Activated naive CD4-positive, alpha-beta T cell (primary cell): ENCODE results near the gene HNMT.
"Not testable (repeated sequence)": the region's sequence is repeated elsewhere in the genome, so short reads cannot be mapped to it uniquely, and the experiment has no call there.

Experiments used
- DNase-seq, 4 experiments: peaks; one replicate each; lab custom pipeline; 2025; lab: John Stamatoyannopoulos, UW

The HNMT gene

DNA sequence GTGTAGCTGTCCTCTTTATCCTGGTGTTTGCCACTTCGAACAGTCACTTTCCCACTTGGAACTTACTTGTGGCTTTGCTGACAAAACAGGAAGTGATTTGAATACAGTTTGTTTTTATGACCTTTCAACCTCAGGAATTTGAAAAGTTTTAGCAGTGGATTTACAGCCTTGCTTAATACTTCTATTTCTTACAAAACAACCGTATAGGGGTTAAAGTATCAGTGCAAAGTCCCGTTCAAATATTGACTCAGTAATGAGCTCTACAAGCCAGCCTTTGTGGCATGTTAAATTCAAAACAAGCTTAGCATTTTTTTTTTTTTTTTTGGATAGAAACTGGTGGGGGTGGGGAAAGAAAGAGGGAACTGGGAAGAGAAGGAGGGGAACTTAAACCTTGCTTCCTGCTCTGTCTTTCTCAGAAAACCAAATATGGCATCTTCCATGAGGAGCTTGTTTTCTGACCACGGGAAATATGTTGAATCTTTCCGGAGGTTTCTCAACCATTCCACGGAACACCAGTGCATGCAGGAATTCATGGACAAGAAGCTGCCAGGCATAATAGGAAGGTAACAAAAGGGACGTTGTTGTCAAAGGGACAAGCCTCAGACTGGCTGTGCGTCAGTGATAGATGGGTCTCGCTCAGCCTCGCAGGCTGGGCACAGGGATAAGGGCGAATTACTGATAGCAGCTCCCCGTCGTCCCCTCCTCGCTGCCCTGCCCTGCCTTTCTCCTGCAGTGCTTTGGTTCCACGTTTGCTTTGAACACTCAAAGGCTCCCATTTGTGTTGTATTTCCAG, at the start of gene HNMT:
HNMT (plus strand) TSS at position 408 of the 793 bp plus-strand sequence; CDS start at position 427, 19 bp downstream.
- no peak for DNase-seq

DNA sequence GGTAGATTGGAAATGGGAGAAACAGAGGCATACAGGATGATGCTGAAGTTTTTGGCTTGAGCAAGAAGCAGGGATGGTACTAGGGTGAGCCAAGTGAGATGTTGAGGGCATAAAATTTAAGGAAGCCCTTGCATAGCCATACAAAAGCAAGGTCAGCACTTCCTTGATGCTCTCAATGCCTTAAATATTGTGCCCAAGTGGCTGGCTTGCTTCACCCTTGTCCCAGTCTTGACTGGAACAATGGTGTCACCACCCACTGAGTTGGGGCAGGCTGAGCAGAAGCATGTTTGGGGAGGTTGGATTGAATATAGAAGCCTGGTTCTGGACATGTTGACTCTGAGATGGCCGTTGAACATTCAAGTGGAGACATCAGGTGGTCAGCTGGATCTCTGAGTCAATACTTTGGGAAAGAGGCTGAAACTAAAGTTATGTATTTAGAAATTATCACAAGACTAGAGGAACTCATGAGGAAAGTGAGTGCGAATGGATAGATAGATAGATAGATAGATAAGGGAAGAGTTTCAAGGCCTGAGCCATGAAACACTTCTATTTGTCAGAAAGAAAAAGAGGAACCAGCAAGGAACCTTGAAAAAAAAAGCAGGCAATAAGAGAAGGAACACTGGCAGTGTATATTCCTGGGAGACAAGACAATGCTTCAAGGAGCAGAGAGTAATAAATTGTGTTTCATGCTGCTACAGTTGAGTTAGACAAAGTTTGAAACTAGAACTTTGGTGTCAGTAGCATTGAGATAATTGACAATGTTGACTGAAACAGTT, 43.0 kb upstream of the HNMT start:
- DNase-seq, result no peak

DNA sequence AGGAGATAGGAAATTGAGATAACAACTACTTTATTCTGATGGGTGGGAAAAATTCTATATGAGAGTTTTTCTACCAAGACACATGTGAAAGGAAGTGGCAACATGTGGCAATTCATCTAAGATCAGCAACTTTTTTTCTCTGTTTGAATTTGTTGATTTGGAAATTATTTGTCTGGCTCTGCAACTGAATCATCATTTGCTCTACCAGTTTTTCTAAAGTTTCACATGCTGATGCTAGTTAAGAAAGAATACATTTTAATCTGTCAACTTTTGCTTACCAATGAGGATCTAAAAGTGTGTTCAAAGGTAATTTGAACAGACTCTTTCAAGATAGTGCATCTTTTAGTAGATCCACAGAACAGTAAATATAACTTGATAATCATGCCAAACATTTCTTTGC, 42.1 kb upstream of the HNMT start:
- DNase-seq, result not testable (repeated sequence)

DNA sequence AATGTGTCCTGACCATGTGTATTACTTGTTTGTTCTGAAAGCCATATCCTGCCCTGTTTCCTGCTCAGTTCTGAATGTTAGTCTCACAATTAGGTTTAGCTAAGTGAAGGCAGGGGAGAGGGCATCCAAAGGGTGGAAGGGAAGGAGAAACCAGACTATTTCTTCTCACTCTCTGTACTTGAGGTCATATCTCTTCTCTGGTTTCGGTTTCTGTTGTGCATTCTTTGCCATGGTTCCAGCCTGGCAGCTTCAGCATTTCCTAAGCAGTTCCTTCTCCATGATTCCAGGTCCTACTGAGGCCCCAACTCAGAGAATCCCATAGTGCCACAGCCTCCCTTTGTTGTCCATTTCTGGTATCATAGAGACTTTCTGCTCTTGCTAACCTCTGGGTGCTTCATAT, 40.3 kb upstream of the HNMT start:
- no peak for DNase-seq

DNA sequence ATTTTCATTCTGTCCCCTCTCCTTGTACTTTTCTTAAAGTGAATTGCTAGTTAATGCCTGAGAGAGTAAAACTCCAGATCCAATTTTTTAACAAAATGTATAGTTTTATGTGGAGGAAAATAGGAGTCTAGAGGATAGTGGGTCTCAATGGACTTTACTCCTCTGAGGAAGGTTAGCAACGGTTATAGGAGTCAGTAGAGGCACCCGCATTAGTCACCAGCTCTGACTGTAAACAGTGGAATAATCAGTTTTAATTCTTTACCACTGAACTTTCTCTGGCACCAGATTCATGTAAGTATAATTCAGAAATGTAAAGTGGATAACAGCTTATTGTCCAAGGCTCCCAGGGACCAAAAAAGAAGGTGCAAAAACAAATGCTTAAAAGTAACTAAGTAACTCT, 38.7 kb upstream of the HNMT start:
- no peak for DNase-seq

DNA sequence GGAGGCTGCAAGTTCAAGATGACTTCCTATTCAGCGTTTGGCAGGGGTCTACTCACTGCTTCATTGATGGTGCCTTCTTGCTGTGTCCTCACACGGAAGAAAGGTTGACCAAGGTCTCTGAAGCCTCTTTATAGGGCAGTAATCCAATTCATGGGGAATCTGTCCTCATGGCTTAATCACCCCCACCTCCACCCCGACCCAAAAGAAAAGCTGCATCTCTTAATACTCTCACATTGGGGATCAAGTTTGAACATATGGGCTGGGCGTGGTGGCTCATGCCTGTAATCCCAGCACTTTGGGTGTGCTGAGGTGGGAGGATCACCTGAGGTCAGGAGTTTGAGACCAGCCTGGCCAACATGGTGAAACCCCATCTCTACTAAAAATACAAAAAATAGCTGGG, 36.4 kb upstream of the HNMT start:
- DNase-seq, result no peak

DNA sequence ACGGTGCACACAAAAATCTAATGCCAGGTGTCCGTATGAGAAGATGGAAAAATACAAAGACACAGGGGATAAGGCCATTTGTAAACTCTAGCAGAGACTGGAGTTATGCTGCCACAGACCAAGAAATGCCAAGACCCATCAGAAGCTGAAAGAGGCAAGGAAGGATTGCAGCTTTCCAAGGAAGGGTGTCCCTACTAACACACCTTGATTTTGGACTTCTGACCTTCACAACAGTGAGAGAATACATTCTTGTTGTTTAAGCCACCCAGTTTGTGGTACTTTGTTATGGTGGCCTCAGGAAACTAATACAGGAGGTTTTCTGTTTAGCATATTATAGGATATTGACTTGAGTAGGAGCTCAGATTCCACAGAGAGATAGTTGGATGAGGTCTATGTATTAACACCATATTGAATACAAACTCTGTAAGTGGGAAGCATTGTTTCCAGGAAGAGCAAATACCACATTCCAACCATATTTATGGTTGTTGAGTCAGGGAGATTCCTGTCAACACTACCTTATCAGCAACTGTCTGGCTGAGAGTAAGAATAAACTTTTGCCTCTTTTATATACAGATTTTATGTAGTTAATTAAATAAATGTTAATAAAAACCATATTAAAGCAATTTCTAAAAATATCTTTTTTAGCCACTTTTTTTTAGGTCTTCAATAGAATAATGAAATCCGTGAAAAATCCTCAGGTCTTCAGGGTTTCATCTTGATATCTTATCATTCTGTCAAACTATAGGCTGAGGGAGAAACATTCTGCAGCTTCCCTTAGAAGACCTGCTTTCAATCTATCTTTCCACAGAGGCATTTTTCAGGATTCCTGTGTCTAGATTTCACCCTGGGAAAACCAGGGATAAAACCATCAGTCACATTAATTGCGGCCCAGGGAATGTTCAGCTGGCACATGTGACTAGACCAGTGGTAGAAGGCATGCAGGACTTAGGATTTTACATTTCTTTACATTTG, 35.4 kb upstream of the HNMT start:
- no peak for DNase-seq

DNA sequence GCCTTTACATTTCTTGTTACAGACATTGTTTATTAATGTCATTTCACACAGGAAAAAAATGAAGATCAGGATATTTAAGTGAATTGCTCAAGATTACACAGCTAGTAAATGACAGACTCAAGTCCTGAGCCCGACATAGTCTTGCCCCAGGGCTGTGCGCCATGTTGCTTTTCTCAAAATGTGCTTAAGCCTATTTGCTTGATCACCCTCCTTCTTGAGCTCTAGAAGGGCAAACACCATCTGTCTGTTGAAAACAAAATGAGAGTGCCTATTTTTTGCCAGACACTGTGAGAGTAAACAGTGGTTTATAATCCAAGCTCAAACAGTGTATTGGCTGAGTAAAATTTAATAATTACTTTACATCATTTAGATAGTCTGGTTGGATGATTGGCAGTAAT, 34.8 kb upstream of the HNMT start:
- no peak for DNase-seq

DNA sequence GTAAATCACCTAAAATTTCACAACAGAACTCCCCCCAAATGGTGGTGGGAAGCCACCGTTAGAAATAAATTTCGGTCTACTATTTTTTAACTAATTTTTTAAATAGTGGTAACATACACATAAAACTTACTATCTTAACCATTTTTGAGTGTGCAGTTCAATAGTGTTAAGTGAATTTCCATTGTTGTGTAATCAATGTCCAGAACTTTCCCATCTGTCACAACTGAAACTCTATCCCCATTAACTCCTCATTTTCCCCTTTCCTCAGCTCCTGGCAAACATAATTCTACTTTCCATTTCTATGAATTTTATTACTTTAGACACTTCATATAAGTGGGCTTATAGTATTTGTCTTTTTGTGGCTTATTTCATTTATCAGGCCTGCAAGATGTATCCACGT, 34.1 kb upstream of the HNMT start:
- DNase-seq, result no peak

DNA sequence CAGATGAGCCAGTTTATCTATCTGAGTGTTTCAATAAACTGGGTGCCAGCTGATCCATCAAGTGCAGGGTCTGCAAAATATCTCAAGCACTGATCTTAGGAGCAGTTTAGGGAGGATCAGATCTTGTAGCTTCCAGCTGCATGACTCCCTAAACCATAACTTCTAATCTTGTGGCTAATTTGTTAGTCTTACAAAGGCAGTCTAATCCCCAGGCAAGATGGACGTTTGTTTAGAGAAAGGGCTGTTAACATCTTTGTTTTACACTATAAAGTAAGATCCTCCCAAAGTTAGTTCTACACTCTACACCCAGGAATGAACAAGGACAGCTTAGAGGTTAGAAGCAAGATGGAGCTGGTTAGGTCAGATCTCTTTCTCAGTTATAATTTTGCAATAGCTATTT, 28.7 kb upstream of the HNMT start:
- no peak for DNase-seq

DNA sequence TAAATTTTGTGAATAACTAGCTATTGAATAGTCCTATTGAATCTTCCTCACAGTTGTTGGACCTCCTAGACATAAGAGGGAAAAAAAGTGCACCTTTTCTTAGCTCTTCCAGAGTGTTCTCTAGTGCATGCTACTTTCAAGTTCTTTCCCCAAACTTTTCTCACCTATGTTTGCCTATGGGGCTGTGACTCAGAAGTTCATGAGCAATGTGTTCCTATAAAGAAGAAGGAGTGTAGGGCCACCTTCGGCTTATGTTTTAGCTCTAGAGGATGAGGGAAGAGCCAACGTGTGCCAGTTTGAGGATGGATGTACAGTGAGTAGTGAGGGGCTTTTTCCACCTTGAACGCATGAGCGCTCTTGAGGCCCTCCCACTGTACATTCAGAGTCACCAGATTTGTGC, 27.0 kb upstream of the HNMT start:
- DNase-seq, result no peak

DNA sequence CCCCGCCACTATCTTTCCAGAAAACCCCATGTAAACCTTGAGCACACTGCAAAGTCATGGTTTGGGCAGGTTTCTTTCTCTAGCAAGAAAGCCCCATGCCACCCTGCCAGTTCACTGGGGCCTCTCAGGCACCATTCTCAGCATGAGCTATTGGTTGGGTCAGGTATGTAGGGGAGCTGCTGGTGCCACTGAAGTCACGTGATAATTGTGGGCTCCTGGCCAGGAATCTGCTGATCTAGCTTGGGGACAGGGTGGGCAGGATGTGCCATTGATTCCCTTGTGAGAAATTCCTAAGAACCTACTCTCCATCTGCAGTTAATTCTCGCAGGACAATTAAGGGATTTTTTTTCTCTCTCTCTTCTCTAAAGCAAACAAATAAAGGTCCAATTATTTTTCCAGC, 26.5 kb upstream of the HNMT start:
- no peak for DNase-seq

DNA sequence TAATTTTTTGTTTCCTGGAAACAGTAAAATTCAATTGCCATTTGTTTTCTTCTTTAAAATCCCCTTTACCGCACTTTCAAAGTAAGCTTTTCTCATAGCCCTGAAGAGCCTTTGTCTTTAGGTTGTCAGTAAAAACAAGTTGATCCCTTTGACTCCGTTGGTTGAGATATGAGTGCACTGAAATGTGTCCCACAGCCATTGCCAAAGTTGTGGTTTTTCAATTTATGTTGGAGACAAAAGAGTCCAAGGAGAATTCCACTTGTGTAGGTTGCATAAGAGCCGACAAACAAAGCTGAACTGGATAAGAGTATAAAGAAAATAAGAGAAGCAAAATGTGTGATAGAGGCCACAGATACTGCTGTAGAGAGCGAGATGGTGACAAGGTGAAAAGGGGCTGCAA, 26.1 kb upstream of the HNMT start:
- no peak for DNase-seq

DNA sequence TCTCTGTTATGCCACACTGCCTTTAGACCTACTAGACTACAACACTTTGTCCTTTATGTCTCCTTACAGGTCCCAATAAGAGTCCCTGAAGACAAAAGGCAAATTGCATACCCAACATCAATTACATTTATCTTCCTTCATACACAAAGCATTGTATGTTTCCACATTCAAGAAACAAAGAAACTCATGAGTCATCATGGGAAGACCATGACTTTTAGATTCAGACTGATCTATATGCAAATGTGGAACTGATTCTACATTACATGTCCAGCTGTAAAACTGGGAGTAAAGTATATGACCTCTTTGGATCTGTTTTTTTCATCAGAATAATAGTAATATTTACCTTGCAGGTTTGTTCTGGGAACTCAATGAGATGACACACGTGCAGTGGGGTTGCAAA, 25.2 kb upstream of the HNMT start:
- DNase-seq, result no peak

DNA sequence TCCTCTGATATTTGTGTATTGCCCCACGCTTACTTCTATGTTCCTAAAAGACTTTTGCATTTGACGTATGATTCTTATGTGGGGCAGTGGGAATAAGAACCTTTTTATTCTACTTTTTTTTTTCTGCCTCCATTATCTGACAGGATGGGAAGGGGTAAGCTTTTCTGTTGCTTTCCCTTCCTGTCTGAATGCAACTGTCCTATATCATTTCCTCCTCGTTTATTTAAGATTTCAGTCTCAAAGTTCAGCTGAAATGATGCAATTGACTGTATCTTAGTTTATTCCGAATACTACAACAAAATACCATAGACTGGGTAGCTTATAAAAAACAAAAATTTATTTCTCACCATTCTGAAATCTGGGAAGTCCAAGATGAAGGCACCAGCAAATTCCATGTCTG, 24.1 kb upstream of the HNMT start:
- no peak for DNase-seq

DNA sequence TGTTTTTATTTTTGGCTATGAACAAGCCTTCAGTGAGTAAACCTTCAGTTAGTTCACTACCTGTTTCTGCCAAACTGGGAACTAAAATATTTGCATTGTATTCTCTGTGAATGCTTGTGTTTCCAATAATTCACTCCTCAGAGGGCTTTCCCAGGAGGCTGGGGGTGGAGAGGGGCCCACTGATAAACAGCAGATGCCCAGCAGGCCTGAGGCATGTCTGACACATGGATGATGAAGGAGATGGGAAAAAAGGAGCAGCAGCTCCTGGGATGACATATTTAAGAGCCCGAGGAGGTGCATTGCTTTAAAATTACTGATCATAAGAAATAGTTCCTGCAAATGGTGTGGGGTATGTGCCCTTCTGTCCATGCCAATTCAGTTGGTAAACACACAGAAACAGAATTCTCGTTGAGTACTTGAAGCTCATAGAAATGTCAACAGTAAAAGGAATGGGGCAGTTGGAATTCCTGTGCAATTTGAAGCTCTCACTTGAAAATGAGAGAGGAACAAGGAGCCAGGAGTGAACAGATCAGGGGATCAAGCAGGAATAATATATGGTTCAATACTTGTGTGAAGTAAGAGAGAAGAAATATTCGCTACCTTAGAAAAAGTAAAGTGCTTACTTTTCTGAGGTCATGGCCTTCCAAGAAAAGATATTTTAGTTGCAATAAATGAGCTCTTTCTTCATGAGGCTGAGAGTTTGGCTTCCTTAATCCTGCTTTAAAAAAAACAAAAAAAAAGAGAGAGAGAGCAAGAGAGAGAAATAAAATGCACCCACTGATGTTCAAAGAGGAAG, 22.0 kb upstream of the HNMT start:
- no peak for DNase-seq

DNA sequence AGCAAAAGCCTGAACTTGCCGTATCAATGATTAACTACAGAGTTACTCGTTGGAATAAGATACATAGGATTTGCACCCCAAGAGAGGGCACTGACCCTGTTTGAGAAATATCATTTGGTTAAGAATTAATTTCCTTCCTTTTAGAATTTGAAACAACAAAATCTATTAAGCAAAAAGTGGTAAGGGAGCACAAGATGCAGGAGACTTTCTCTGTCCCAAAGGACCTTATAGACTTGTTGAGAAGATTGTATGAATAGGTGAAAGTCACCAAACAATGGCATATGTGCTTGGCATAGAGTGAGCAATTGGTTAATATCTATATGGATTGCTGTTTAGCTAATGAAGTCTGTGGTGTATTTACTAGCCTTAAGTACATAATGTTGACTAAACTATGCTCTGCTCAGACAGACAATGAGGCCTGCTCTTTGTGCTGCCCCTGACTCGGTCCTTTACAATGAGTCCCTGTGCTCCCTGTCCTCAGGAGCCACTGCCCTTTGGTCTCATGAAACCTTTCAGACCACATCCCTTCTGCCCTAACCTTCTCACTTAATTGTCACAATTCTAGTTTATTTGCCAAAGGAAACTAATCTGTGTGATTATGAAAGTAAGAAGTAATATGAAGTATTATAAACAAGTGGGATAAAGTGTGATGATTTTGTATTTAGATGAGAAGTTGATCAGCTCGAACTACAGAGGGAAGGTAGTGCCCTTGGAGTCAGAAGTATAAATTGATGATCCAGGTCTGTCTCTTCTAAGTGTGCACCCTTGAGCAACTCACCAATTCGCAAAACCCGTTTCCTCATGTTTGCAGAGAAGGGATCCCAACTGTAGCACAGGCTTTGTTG, 21.2 kb upstream of the HNMT start:
- DNase-seq, result no peak

DNA sequence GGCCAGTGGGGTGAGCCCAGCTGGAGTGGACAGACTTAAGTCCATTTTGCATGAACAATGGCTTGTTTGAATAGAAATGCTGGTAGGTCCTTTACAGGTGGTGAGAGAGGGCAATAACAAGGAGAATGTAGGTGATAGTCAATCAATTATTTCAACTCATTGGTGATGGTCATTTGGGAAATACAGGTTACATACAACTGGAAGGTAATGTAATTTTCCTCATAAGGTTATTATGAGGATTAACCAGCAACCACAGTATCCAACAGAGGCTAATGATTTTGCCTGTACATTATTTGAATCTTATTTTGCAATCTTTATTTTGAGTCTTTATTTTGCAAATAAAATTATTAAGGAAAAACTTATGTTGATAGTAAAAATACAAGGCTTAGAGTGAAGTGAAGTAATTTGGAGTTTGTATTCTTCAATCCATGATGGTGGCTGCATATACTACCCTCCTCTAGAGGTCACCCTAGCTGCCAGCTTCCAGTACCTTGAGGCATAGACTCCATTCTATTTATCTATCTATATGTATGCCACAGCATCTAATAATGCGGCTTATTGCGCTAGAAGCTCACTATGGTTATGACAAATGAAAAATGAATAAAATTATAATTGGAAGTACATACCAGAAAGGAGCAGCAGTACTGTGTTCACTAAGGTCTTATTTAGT, 20.5 kb upstream of the HNMT start:
- no peak for DNase-seq

DNA sequence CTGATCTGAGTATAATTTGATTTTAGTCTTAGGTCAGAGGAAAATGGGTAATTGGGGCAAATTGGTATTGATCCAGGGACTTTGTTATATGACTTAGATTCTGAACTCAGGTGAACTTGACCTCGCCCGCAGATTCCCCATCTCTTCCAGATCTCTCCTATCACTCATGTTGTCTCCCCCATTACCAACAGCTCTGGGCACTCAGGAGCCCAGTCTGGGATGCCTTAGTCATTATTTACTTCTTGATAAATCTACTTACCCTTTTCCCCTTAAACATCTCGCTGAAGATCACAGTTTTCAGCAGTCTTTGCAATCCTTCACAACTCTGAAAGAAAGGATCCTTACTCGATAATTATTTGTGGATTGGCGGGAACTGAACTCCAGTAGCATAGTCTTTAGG, 19.6 kb upstream of the HNMT start:
- DNase-seq, result no peak

DNA sequence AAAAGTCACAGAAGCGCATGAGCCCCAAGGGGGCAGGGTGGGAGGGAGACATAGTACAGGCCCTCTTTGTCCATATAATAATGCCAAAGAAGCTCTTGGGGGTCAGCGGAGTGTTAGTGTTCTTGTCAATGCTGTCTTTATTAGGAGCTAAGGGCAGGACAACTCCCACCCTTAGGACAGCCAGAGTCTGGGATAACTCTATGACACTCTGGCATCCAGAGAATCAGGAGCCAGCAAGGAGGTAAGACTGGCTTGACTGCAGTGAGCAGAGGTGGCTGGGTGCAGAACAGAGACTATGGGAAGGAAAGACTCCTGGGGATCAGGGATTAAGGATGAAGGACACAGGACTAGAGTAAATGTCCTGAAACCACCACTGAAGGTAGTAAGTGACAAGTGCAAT, 19.0 kb upstream of the HNMT start:
- no peak for DNase-seq
